KMS-11 (cell line): ENCODE results near the gene DDOST.

Experiments used
- H2AFZ ChIP-seq: fragments of 200-600 bp; sonication (generic); 2 replicates; pipeline ENCODE4 v1.6.1; 2016; ENCODE audit warnings: antibody characterized with exemption, mixed run types, low read depth
- H3K27ac ChIP-seq: fragments of 200-600 bp; sonication (generic); 2 replicates; pipeline ENCODE4 v1.6.1; 2016; ENCODE audit warnings: mild to moderate bottlenecking, mixed run types
- H3K27me3 ChIP-seq: fragments of 200-600 bp; sonication (generic); 2 replicates; pipeline ENCODE4 v1.6.1; 2017; ENCODE audit warnings: mild to moderate bottlenecking, low read depth, mixed run types, moderate library complexity; ENCODE audit not compliant: insufficient read depth
- H3K36me3 ChIP-seq: fragments of 200-600 bp; sonication (generic); 2 replicates; pipeline ENCODE4 v1.6.1; 2017; ENCODE audit warnings: mild to moderate bottlenecking, mixed run types; ENCODE audit not compliant: insufficient read depth
- H3K4me1 ChIP-seq: fragments of 200-600 bp; sonication (generic); 2 replicates; pipeline ENCODE4 v1.6.1; 2016; ENCODE audit warnings: mild to moderate bottlenecking, low read depth, mixed run types; ENCODE audit not compliant: poor library complexity, severe bottlenecking
- H3K4me2 ChIP-seq: fragments of 200-600 bp; sonication (generic); 2 replicates; pipeline ENCODE4 v1.7.0; 2016; ENCODE audit warnings: mild to moderate bottlenecking, mixed run types
- H3K4me3 ChIP-seq: fragments of 200-600 bp; sonication (generic); IDR thresholded peaks from 2 replicates; pipeline ENCODE4 v1.6.1; 2017; ENCODE audit warnings: low read depth, low read length, mixed read lengths; ENCODE audit not compliant: insufficient read depth
- H3K79me2 ChIP-seq: fragments of 200-600 bp; sonication (generic); 2 replicates; pipeline ENCODE4 v1.6.1; 2016; ENCODE audit warnings: low read depth, mixed run types; ENCODE audit not compliant: insufficient read depth
- H3K9ac ChIP-seq: fragments of 200-600 bp; sonication (generic); 2 replicates; pipeline ENCODE4 v1.6.1; 2016; ENCODE audit warnings: mild to moderate bottlenecking, mixed run types
- H4K20me1 ChIP-seq: fragments of 200-600 bp; sonication (generic); 2 replicates; pipeline ENCODE4 v1.6.1; 2016; ENCODE audit warnings: mild to moderate bottlenecking, mixed run types; ENCODE audit not compliant: insufficient read depth
- TF ChIP-seq, protein P1 (sequence below): fragments of 200-600 bp; sonication (generic); conservative IDR thresholded peaks from 2 replicates; pipeline ENCODE4 v1.6.1; 2017; ENCODE audit warnings: low read depth, mild to moderate bottlenecking, antibody characterized with exemption, low read length, moderate library complexity, mixed read lengths

DDOST gene

GRCh38 chr1:20703124-20703756, 42.1 kb upstream of the DDOST start:
- H3K4me1 ChIP-seq, result no peaks in the 10 kb centered on the region
- no peaks in the 10 kb centered on the region for H4K20me1 ChIP-seq
- no peaks in the 10 kb centered on the region for H3K36me3 ChIP-seq
- TF ChIP-seq, protein P1, sequence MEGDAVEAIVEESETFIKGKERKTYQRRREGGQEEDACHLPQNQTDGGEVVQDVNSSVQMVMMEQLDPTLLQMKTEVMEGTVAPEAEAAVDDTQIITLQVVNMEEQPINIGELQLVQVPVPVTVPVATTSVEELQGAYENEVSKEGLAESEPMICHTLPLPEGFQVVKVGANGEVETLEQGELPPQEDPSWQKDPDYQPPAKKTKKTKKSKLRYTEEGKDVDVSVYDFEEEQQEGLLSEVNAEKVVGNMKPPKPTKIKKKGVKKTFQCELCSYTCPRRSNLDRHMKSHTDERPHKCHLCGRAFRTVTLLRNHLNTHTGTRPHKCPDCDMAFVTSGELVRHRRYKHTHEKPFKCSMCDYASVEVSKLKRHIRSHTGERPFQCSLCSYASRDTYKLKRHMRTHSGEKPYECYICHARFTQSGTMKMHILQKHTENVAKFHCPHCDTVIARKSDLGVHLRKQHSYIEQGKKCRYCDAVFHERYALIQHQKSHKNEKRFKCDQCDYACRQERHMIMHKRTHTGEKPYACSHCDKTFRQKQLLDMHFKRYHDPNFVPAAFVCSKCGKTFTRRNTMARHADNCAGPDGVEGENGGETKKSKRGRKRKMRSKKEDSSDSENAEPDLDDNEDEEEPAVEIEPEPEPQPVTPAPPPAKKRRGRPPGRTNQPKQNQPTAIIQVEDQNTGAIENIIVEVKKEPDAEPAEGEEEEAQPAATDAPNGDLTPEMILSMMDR, result no peak
- peaks cover 19% of the 10 kb centered on the region; the same call in 1 of the 2 replicates for H3K27me3 ChIP-seq
- H3K79me2 ChIP-seq, result no peaks in the 10 kb centered on the region
- H3K4me3 ChIP-seq, result no peak overlapping the region
- H3K4me2 ChIP-seq, result no peak overlapping the region
- H3K27ac ChIP-seq, result no peak overlapping the region
- H3K9ac ChIP-seq, result no peak overlapping the region
- no peak overlapping the region for H2AFZ ChIP-seq

DNA sequence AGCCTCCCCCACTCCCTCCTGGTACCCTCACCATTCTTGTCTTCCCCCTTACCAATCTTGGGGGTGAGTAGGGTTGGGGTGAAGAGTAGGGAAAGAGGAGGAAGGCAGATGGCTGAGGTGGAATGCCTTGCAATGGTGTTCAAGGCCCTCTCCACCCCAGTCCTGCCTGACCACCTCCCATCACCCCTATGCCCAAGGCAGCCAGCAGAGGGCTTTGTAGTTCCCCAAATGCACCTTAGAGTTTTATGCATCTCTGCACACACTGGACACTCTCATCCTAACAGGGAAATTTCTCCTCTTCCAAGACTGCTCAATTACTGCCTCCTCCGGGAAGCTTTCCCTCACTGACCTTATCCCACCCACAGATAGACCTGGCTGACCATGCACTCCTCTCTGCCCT, 41.2 kb upstream of the DDOST start:
- no peak overlapping the region for H2AFZ ChIP-seq
- no peaks in the 10 kb centered on the region for H4K20me1 ChIP-seq
- TF ChIP-seq, protein P1, result no peak; the same call in 1 of the 2 replicates
- H3K79me2 ChIP-seq, result no peaks in the 10 kb centered on the region
- H3K27me3 ChIP-seq, result peaks cover 19% of the 10 kb centered on the region; the same call in 1 of the 2 replicates
- no peaks in the 10 kb centered on the region for H3K4me1 ChIP-seq
- no peak overlapping the region for H3K4me3 ChIP-seq
- no peak overlapping the region for H3K27ac ChIP-seq
- H3K9ac ChIP-seq, result no peak overlapping the region
- H3K36me3 ChIP-seq, result no peaks in the 10 kb centered on the region
- no peak overlapping the region for H3K4me2 ChIP-seq

GRCh38 chr1:20701847-20702246, 40.7 kb upstream of the DDOST start:
- Histone ChIP-seq H2AFZ (no peak overlapping the region), H3K9ac (no peak overlapping the region), H3K4me2 (no peak overlapping the region), H3K4me3 (no peak overlapping the region), H3K27me3 (peaks cover 14% of the 10 kb centered on the region; the same call in 1 of the 2 replicates), H3K4me1 (no peaks in the 10 kb centered on the region), H3K27ac (no peak overlapping the region), H3K79me2 (no peaks in the 10 kb centered on the region), H3K36me3 (no peaks in the 10 kb centered on the region), H4K20me1 (no peaks in the 10 kb centered on the region)
- TF ChIP-seq, protein P1, result no peak

DNA sequence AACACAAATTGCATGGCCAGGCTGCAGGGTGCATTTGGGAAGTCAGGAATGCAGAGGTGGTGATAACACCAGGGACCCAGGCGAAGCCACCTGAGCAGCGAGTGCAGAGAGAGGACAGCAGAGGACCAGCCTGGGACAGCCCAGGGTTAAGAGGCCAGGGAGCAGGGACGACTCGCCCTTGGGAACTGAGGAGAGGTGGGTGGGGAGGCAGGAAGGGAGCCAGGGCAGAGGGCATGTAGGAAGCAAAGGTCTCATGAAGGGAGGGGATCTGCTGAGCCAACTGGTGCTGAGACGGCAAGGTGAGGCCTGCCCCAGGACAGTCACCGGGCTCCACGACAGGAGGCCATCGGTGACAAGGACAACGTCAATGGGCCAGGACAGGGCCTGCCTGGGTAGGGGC, 40.3 kb upstream of the DDOST start:
- peaks cover 10% of the 10 kb centered on the region; the same call in 1 of the 2 replicates for H3K27me3 ChIP-seq
- H3K27ac ChIP-seq, result no peak overlapping the region
- TF ChIP-seq, protein P1, result no peak
- no peak overlapping the region for H3K4me2 ChIP-seq
- no peaks in the 10 kb centered on the region for H4K20me1 ChIP-seq
- H3K9ac ChIP-seq, result no peak overlapping the region
- H3K79me2 ChIP-seq, result no peaks in the 10 kb centered on the region
- H3K4me3 ChIP-seq, result no peak overlapping the region
- H3K4me1 ChIP-seq, result no peaks in the 10 kb centered on the region
- no peaks in the 10 kb centered on the region for H3K36me3 ChIP-seq
- no peak overlapping the region for H2AFZ ChIP-seq
